ENCODE measurements around the gene TBC1D3B. TPM values are rescaled to one million over a fixed set of nuclear protein-coding genes. Genes with fewer than 3 reads are reported as not detected.
"Not testable (repeated sequence)": the region's sequence is repeated elsewhere in the genome, so short reads cannot be mapped to it uniquely, and the experiment has no call there.

TBC1D3B gene
- total RNA-seq, 4 donors from 2014 or later = 5.2 to 12.1 TPM; not detected in 2

DNA sequence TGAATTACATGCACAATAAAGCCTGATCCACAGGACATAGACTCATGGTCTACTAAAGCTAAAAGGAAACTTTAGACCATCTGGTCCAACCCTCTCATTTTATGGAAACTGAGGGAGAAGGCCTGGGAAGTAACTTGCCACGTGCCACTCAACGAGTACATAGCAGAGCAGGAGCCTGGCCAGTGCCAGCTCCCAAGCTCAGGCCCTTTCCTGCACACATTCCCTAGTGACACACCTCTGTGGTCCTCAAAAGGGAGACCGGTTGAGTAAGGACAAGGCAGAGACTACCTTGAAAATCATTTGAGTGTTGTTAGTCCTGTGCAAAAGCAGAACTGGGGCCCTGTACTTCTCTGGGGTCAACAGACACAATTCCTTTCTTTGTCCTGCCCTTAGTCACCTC lies 37.3 kb upstream of the TBC1D3B start:
- no peak overlapping the region for H3K27ac ChIP-seq
- H3K4me1 ChIP-seq = no peaks in the 10 kb centered on the region
- TF ChIP-seq POLR2A (IDR thresholded peaks at IDR 0.05) (no peak), EP300 (IDR thresholded peaks at IDR 0.05; ENCODE audit: low read depth) (no peak), POLR2AphosphoS5 (IDR thresholded peaks at IDR 0.05) (no peak)
- TF ChIP-seq, protein P1, sequence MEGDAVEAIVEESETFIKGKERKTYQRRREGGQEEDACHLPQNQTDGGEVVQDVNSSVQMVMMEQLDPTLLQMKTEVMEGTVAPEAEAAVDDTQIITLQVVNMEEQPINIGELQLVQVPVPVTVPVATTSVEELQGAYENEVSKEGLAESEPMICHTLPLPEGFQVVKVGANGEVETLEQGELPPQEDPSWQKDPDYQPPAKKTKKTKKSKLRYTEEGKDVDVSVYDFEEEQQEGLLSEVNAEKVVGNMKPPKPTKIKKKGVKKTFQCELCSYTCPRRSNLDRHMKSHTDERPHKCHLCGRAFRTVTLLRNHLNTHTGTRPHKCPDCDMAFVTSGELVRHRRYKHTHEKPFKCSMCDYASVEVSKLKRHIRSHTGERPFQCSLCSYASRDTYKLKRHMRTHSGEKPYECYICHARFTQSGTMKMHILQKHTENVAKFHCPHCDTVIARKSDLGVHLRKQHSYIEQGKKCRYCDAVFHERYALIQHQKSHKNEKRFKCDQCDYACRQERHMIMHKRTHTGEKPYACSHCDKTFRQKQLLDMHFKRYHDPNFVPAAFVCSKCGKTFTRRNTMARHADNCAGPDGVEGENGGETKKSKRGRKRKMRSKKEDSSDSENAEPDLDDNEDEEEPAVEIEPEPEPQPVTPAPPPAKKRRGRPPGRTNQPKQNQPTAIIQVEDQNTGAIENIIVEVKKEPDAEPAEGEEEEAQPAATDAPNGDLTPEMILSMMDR (IDR thresholded peaks at IDR 0.05) = no peak
- no peaks in the 10 kb centered on the region for H3K9me3 ChIP-seq
- intact Hi-C loops (cut with DNase I; ENCODE audit: low total_unique reads) (no loop called here), in situ Hi-C loops (cut with MboI; ENCODE audit: low pct_ligation_motif_present in 1 of 4, low pct_unique_long_range_greater_than_20kb in 1 of 4, low sequenced_read_pairs in 3 of 4) (no loop called here)
- 71 to 100% methylated on average over 2 to 3 of the region's 3 CpGs for WGBS, 2 donors (ENCODE audit: low coverage in 1 of 2)
- no peaks in the 10 kb centered on the region for H3K27me3 ChIP-seq
- H3K4me3 ChIP-seq = no peak overlapping the region
- no peak for DNase-seq
- no peaks in the 10 kb centered on the region for H3K36me3 ChIP-seq

DNA sequence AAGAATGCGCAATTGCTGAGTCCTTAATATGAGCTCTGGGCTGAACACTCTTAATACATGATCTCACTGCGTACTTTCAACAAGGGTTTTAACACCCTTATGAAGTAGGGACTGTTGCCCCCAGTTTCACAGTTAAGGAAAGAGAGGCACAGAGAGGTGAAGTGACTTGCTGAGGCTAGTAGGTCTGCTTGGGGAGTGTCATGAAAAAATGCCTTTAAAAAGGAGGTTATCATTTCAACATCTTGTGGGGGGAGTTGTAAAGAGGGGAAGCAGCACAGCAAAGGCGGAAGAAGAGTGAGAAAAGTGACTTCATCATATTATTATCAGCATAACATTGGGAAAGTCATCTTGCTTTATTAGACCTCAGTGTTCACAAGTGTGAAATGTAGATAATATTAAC lies 36.5 kb upstream of the TBC1D3B start:
- intact Hi-C loops (cut with DNase I; ENCODE audit: low total_unique reads) (no loop called here), in situ Hi-C loops (cut with MboI; ENCODE audit: low pct_ligation_motif_present in 1 of 4, low pct_unique_long_range_greater_than_20kb in 1 of 4, low sequenced_read_pairs in 3 of 4) (no loop called here)
- Histone ChIP-seq H3K27me3 (no peaks in the 10 kb centered on the region), H3K4me1 (no peaks in the 10 kb centered on the region), H3K36me3 (no peaks in the 10 kb centered on the region), H3K27ac (no peak overlapping the region), H3K4me3 (no peak overlapping the region), H3K9me3 (no peaks in the 10 kb centered on the region)
- no peak for DNase-seq
- WGBS, 2 donors (ENCODE audit: low coverage in 1 of 2) = 81 to 94% methylated on average over 3 of the region's 3 CpGs
- TF ChIP-seq, protein P1 (IDR thresholded peaks at IDR 0.05) = no peak
- TF ChIP-seq POLR2AphosphoS5 (IDR thresholded peaks at IDR 0.05) = no peak
- no peak for TF ChIP-seq EP300 (IDR thresholded peaks at IDR 0.05; ENCODE audit: low read depth)
- TF ChIP-seq POLR2A (IDR thresholded peaks at IDR 0.05) = no peak

DNA sequence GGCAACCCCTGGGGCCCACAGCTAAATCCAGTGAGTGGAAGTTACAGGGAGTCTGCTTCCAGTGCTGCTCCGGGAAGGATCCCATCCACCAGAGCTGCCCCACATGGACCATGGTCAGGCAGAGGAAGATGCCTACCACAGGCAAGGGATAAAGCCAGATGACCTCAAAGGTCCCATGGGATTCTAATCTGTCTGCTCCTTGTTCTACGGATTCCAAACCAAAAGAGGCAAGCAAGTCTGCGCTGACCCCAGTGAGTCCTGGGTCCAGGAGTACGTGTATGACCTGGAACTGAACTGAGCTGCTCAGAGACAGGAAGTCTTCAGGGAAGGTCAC lies 35.8 kb upstream of the TBC1D3B start:
- in situ Hi-C loops (cut with MboI; ENCODE audit: low pct_ligation_motif_present in 1 of 4, low pct_unique_long_range_greater_than_20kb in 1 of 4, low sequenced_read_pairs in 3 of 4) (no loop called here), intact Hi-C loops (cut with DNase I; ENCODE audit: low total_unique reads) (no loop called here)
- H3K4me3 ChIP-seq = no peak overlapping the region
- TF ChIP-seq POLR2A (IDR thresholded peaks at IDR 0.05) = no peak
- TF ChIP-seq POLR2AphosphoS5 (IDR thresholded peaks at IDR 0.05) = no peak
- TF ChIP-seq EP300 (IDR thresholded peaks at IDR 0.05; ENCODE audit: low read depth) = no peak
- TF ChIP-seq, protein P1 (IDR thresholded peaks at IDR 0.05) = no peak
- WGBS, 2 donors (ENCODE audit: low coverage in 1 of 2) = 76% methylated on average over 3 of the region's 4 CpGs; no CpG with 5 or more reads in 1 of the 2 donors
- no peaks in the 10 kb centered on the region for H3K4me1 ChIP-seq
- no peaks in the 10 kb centered on the region for H3K27me3 ChIP-seq
- H3K27ac ChIP-seq = no peak overlapping the region
- no peak for DNase-seq
- H3K9me3 ChIP-seq = no peaks in the 10 kb centered on the region
- H3K36me3 ChIP-seq = no peaks in the 10 kb centered on the region

DNA sequence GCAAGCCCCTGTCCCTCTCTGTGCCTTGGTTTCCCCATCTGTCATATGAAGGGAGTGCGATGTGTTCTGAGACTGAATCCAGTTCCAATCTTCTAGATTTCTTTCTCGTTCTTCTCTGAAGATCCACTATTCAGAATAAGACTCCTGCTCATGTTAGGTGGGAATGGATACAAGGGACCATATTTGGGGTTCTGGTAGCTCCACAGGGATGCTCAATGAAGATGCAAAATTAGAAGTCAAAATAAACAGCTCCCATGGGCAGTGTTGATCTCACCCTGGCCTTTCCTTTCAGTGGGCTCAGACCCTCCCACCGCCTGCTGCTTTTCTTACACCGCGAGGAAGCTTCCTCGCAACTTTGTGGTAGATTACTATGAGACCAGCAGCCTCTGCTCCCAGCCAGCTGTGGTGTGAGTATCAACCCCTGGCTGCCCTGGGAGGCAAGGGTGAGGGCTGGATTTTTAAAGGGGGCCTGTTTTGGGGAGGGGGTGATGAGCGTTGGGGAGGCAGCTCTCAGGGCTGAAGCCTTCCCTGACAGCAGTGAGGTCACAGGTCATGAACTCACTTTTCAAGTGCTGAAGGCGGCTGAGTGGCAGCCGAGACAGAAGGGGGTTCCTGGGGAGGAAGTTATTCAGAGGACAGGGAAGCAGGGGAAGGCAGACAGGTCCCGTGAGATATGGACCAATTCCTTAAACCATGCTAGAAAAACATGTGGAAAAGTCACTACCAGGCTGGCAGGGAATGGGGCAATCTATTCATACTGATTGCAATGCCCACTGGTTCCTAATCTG lies 35.2 kb upstream of the TBC1D3B start:
- H3K4me3 ChIP-seq; H3K27ac ChIP-seq; DNase-seq; H3K27me3 ChIP-seq; in situ Hi-C loops (cut with MboI; ENCODE audit: low pct_ligation_motif_present in 1 of 4, low pct_unique_long_range_greater_than_20kb in 1 of 4, low sequenced_read_pairs in 3 of 4); H3K9me3 ChIP-seq; H3K4me1 ChIP-seq; intact Hi-C loops (cut with DNase I; ENCODE audit: low total_unique reads); H3K36me3 ChIP-seq: not testable (repeated sequence)
- WGBS, 2 donors (ENCODE audit: low coverage in 1 of 2) = 70% methylated on average over 10 of the region's 10 CpGs; no CpG with 5 or more reads in 1 of the 2 donors

DNA sequence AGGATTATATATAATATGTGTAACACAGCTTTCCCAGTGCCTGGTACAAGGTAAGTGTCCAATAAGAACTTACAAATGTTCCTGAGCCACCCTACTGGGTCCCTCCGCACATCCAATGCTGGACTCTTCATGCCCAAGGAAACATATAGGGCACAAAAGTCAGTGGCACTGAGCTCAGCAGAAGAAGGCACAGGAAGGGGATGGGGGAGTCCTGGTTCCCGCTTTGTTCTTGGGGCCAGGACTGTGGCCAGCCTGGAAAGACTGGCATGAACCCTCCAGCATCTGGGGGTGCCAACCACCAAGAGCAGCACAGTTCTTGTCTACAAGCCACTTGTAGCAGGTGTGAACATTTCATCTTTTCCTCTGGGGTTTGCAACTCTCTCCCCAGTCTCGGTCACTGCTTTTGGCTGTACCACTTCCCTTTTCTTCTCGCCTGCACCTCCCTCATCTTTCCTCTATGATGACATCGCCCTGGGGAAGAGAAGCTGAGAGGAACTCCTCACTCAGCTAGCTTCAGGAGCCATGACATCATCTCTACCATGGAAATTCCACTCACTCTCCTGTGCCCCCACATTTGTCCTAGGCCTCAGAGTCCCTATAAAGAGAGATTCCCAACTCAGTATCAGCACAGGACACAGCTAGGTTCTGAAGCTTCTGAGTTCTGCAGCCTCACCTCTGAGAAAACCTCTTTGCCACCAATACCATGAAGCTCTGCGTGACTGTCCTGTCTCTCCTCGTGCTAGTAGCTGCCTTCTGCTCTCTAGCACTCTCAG lies 34.2 kb upstream of the TBC1D3B start, which contains the start of gene CCL4L2:
TSS of gene CCL4L2 (plus strand) at position 625 of the 773 bp plus-strand sequence.
- H3K9me3 ChIP-seq; DNase-seq; in situ Hi-C loops (cut with MboI; ENCODE audit: low pct_ligation_motif_present in 1 of 4, low pct_unique_long_range_greater_than_20kb in 1 of 4, low sequenced_read_pairs in 3 of 4); H3K4me1 ChIP-seq; intact Hi-C loops (cut with DNase I; ENCODE audit: low total_unique reads); H3K36me3 ChIP-seq; H3K4me3 ChIP-seq; H3K27me3 ChIP-seq: not testable (repeated sequence)
- H3K27ac ChIP-seq = peak within 1 kb of the TSS in 1 of 4 donors; percentile 10
- 57 to 70% methylated on average over 2 to 7 of the region's 7 CpGs for WGBS, 2 donors (ENCODE audit: low coverage in 1 of 2)

Data from transverse colon (tissue), 4 donors.